AG08395 (cell line): ENCODE results near the gene BRWD1.

Source experiments
- DNase-seq: peaks from one replicate; pipeline ENCODE4 v3.0.0; 2012; ENCODE audit warnings: mixed read lengths, low spot score

The BRWD1 gene

DNA sequence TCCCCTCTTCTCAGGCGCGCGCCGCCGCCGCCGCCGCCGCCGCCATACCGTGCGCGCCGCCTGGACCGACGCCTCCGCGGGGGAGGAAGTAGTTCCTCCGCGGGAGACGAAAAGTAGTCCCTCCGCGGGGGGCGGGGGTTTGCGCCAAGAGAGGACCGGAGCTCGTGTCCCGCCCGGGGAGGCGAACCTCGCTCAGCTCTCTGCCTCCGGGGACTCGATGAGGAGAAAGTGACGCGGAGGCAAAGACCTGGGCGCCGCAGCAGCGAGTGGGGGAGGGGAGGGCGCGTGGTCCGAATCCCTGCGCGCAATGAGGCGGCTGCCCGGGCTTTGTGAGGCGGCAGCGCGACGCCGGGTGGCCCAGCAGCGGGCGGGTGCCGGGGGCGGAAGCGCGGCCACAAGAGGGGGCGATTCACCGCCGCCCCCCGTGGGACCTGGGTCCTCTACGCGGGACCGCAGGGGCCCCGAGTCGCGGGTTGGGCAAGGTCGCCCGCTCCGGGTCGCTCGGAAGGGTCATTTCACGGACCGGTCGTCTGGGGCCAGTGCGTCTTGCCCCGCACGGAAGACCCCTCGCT, at the start of gene BRWD1:
TSS of gene BRWD1 (minus strand) at position 62 of the 572 bp plus-strand sequence. CDS start 141 bp downstream, outside the sequence.
- DNase-seq, result peak; percentile 79

DNA sequence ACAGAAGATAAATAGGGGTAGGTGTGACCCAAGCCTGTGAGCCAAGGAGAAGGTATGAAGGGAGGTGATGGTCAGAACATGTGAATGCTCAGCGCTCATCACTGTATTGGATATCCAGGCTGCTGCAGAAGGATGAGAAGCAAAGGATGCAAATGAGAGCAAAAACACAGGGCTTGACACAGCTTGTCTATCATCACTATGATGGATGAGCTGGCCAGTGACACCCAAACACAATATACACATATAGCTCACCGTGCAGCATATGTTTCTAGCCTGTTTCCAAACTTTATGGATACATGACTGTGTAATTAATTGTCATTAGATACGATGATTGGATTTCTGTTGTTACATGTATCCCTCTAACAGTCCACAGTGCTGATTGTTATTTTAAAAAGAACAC, 49.3 kb upstream of the BRWD1 start:
- DNase-seq, result no peak

DNA sequence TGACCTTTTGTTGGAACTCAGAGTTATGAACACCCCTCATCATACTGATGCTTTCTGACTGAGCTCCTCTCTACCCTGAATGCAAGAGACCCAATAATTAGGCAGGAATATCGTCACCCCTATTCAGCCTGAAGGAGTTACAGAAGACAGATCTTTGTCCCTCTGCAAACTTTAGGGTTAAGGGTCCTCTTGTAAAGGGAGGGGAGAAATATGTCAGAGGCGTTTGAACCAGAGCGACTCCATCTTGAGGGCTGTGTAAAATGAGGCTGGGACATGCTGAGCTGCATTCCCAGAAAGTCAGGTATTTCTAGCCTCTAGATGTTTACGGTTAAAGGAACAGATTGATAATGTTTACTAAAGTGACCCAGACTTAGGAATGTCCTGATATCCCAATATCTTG, 46.0 kb upstream of the BRWD1 start:
- no peak for DNase-seq

DNA sequence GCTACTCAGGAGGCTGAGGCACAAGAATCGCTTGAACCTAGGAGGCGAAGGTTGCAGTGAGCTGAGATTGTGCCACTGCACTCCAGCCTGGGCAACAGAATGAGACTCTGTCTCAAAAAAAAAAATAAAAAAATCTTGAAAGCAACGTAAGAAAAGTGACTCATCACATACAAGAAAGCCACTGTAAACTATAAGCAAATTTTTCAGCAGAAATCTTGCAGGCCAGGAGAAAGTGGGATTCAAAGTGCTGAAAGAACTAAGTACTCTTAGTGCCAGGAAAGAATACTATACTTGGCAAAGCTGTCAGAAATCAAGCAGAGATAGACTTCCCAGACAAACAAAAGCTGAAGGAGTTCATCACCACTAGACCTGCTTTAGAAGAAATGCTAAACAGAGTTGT, 39.9 kb upstream of the BRWD1 start:
- no peak for DNase-seq

DNA sequence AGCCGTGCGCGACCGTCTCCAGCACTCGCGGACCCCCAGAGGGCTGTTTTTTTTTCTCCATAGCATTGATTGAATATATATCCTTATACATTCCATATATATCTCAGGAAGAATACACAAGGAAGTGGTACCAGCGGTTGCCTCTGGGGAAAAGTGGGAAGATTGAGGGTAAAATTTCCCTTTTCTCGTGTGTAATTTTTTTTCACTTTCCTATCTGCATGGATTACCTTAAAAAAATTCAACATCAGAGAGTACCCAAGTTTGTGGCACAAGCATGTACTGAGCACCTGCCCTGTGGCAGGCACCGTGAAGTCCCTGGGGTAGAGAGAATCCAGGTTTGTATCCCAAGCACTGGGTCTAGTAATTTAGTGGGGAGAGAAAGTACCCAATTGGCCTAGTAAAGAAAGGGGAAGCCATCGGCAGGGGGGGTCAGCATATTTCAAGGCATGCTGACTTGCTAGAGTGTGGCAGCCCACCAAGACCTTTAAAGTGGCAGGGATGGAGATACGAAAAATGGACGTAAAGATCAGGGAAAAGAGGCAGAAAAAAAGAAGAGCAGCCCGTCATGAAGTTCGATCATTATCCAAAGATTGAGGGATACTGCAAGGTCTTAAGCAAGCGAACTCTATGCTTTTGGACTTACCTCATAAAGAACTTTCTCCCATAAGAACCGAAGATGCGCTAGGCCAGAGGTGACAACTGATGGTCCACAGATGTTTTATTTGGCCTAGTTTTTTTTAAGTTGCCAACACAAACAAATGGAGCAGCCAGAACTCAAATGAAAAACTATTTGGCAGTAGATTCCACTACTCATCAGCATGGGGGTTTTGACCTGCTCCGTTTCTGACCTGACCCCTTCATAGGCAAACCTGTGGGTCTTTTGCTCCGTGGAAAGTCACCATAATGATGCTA, 36.9 kb upstream of the BRWD1 start:
- DNase-seq, result no peak

DNA sequence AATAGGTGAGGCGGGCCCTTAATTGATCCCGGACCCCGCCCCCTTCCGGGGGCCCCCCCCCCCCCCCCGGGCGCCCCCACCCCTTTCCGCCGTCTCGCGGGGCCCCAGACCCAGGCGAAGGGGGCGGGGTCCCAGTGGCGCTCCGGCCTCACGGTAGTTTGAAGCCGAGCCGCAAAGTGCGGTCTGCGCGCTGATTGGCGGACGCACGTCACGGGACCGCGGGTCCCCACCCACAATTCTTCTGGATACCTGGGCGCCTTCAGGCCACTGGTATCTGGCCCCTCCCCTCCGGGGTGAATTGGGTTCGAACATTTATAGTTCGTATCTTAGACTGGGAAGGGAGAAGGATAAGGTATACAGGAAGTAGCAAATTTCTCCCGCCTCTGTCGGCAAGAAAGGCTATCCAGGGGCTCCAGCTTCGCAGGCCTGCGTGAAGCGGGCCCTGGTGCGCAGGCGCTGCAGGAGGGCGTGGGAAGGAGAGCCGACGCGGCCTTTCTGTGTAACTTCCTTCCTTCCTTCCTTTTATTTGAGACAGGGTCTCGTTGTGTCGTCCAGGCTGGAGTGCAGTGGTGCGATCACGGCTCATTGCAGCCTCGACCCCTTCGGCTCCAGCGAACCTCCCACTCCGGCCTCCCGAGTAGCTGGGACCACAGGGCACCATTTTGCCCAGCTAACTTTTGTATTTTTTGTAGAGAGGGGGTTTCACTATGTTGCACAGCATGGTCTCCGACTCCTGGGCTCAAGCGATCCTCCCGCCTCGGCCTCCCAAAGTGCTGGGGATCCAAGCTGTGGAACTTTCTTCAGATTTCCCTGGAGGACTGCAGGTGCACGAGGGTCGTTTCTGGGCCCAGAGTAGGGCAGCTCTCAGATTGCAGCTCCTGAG, 36.0 kb upstream of the BRWD1 start:
- peak; percentile 97 for DNase-seq

DNA sequence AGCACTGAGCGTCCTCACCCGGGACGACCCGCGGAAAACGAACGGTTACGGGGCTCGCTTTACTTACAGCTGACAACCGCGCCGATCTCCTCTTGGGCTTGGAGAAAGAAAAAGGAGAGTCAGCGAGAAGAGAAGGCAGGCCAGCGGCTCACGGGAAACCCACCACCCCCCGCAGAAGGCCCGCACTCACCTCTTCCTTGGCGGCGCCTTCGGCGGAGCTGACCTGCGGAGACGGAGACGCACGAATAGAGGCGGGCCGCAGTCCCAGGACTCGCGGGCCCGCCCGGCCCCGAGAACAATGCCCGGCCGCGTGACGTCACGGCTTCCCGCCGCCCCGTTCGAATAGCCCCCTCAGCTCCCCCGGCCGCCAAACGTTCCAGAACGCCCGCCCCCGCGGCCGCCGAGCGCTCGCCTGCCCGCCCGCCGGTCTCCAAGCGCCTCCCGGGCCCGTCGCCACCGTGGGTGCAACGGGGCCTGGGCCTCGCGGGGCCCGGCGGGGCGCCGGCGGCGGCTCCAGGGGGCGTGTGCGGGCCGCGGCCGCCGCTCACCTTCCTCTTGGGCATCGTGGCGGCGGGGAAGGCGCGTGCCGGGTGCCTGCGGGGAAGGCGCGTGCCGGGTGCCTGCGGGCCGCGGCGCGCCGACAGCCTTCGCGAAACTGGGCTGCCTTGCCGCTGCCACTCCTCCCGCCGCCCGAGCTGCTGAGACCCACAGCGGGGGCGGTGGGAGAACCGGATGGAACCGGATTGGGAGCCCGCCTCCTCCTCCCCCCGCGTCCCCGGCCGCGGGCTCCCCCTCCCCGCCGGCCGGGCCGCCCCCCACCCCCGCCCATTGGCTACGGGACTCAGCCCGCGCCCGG, 35.2 kb upstream of the BRWD1 start, which contains the start of gene HMGN1:
TSS of gene HMGN1 (minus strand) at position 734 of the 856 bp plus-strand sequence. CDS start at position 563, 171 bp downstream.
- DNase-seq, result peak; percentile 75

DNA sequence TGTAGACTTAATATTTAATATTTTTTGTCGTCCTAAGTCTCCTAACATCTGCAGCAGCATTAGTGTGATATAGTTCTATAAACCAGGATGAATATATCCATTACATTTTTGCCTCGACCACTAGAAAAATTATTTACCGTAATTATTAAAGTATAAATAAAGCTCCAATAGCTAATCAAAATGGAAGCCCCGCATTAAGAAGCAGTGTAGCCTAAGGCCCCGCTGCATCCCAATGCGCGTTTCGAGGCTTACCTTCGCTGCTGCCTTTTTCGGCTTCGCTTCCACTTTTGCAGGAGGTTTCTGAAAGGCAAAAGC, 34.6 kb upstream of the BRWD1 start:
- no peak for DNase-seq

DNA sequence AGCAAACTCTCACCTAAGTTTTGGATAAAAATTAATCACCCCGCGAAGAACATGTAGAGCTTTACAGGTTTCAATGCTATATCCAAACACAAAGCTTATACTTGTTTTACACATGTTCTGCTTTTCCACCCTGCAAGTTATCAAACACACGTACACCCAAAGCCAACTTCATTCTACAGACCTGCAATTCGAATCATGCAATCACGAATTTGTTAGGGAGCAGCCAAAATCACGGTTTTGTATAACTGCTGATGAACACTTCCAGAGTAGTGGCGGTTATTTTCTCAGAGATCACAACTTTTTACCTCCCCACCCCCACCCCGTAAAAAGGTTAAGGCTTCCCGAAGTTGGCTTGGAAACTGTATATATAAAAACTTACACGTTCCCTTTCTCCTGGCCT, 34.1 kb upstream of the BRWD1 start:
- DNase-seq, result no peak

DNA sequence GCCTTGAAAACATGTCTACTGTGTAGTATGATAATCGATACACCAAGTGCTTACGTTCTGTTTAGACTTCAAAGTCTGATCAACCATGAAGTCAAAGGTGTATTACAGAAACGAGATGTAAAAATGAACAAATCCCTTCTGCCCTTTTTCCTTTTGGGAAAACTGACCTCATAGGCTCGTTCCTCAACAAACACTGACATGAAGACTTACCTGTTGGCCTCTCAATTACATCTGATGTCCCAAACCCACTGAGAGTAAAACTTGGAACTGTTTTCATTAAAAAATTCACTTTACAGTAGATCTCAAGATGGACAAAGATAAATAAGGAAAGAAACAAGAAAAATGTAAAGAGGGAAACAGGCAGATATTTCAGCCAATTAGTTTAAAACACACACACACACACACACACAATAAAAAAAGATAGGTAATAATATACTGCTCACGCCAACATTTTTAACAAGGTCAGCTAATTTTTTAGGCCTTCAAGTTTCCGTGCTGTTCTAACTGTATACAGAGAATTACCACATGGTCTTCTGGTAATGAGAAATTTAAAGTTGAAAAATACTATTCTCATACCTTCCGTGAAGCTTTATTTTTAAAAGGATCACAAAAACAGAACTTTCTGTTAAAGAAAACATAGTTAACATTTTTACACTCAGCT, 33.4 kb upstream of the BRWD1 start:
- DNase-seq, result no peak

DNA sequence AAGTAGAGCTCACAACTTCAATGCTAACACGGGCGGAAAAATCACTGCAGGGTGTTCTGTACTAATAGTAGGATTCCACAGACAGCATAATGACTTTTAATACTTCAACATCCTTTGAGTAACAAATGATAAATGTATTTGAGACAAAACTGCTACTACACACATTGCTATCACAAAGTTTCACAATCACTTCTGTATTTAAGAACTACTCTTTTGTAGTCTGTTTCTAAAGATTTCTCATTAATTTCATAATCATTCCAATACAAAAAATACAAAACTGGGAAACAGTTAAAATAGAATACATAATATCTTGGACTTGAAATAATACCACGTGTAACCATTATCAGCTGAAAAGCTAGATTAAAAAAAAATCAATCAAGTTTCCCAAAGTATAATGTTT, 32.8 kb upstream of the BRWD1 start:
- no peak for DNase-seq

DNA sequence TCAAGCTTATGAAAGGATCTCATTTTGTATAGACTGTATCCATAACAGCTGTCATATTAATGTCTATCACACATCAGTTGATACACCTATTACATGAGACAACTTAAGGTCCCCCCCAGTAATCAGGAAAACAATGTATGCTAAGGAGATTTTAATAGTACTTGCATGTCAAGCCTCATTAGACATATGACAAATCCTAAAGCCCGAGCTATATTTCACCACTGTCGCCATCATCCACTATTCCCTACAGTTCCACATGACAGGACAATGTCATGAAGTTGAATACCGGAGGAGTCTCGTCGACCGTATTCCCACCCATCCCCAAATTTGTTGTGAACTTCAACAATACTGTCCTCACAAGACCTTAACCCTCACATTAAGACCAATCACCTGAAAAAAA, 32.0 kb upstream of the BRWD1 start:
- DNase-seq, result no peak

DNA sequence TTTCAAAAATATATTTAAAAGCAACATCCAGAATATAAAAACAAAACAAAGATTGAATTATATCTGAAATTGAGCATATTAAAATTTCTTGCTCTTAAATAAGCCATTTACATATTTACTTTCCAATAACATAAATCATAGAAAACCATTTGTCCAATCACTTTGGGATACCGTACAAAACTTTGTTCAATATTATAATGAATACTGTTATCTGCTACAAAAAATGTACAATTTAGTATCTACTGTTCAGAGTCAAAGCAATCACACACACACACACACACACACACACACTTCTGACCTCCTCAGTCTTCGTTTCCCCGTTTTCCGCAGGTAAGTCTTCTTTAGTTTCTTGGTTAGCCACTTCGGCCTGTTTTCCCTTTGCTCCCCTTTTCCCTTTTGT, 31.4 kb upstream of the BRWD1 start:
- DNase-seq, result no peak

DNA sequence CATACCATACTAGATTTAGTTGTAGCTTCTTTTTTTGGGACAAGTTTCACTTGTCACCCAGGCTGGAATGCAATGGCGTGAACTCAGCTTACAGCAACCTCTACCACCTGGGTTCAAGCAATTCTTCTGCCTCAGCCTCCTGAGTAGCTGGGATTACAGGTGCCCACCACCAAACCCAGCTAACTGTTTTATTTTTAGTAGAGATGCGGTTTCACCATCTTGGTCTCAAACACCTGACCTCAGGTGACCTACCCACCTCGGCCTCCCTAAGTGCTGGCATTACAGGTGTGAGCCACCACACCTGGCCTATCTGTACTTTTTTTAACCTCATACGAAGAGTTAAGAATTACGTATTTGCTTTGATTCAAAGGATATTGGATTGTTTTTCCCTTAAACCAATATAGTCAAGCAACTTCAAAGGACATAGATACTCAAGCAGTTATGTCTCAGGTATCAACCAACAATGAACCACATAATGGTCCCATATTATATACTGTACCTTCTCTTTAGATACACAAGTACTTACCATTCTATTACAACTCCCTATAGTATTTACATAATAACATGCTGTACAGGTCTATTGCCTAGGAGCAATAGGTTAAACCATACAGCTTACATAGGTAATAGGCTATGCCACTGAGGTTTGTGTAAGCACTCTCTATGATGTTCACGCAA, 28.0 kb upstream of the BRWD1 start:
- no peak for DNase-seq

DNA sequence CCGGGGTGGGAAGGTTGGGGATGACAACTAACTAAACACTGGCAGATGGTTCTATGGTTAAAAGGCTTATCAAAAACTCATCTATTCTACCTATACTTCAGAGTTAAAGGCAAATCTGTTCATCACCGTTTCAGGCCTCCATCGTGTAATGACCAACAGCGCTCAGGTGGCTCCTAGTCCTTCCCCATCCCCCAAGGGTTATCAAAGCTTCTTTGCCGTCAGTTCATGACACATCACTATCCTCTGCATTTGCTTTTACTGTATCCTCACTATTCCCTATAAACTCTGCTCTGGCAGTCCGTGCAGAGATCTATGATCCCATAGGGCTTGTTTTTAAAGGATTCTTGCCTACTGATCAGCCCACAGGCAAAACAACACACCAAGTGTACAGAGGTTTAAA, 27.3 kb upstream of the BRWD1 start:
- no peak for DNase-seq

DNA sequence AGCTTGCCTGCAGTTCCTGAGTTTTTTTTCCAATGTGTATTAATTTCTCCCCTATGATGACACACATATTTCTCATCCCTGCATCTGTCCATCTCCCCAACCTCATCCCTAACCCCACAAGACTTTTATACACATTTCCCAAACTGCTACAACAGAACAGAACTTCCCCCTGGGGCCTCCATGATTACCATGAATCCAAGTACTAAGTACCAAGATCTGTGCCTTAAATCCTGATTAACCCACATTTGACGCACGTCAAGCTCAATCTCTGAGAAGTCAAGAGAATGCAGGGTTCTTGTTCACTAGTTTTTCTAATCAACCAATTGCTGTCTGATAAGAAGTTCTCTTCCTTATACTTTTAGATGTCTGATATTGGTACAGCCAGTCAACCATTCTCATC, 25.8 kb upstream of the BRWD1 start:
- DNase-seq, result no peak

DNA sequence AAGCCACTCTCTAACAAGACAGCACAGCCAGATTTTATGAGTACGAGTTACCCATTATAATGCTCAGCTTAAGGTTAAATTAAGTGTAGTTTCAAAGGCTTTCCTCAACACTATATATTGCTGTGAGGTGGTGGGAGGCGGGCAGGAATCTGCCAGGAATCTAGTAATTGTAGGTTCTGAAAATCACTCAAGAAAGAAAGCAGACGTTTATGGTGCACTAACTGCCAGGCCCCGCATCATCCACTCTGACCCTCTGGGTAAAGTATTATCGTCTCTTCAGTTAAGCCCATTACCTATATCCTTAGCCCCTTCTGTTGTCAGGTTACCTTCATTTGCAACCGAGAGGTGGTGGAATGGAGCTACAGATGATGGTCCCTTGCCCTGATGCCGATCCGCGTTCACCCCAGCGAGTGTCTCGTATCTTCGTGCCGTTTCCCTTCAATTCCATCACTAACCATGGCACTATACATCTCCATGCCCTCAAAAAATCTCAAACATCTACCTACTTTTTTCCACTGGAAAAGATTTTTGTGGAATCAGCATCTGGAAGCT, 23.1 kb upstream of the BRWD1 start:
- no peak for DNase-seq

DNA sequence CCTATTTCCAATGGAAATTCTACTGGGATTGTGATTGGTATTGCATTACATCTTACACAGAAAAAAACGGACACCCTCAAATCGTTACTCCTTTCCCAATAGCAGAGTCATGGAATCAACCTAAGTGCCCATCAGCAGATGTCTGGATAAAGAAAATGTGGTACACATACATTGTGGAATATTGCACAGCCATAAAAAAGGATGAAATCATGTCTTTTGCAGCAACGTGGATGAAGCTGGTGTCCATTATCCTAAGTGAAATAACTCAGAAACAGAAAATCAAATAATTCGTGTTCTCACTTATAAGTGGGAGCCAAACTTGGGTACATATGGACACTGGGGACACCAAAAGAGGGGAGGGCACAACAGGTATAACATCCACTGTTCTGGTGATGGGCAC, 21.2 kb upstream of the BRWD1 start:
- DNase-seq, result no peak

DNA sequence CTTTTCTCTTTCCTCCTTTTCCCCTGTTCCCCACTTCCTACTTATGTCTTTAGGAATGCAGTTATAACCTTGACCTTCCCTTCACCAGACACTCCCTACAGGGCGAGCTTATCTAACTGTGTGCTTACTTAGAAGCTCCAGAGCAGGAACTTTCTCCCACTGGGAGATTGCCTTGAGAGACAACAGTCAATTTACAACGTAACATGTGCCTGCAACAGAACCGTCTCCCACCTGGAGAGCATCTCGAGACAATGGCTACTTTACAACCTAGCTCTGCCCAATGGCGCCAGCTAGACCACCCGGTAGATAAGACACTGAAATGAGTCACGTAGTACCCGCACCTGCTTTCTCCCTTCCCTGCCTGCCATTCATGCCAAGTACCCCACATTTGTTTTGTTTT, 18.7 kb upstream of the BRWD1 start:
- no peak for DNase-seq

DNA sequence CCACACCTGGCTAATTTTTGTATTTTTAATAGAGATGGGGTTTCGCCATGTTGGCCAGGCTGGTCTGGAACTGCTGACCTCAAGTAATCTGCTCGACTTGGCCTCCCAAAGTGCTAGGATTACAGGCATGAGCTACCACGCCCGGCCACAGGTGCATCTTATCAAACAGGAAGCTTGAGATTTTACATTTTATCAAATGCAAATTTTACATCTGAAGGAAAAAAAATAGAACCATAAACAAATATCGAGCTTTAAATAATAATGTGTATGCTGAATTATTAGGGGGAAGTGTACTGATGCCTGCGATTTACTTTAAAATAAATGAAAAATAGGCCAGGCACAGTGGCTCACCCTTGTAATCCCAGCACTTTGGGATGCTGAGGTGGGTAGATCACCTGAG, 16.6 kb upstream of the BRWD1 start:
- DNase-seq, result no peak
